H9 (cell line): ENCODE measurements around the gene SRGN. TPM values are rescaled to one million over a fixed set of nuclear protein-coding genes. Genes with fewer than 3 reads are reported as not detected.

Experiments
- DNase-seq: peaks from one replicate; pipeline ENCODE4 v3.0.0-alpha.2; 2017
- H2AFZ ChIP-seq: one replicate; pipeline ENCODE4 v1.6.1; 2013; ENCODE audit warnings: mild to moderate bottlenecking, low read length, control low read depth, moderate library complexity
- H2AK5ac ChIP-seq: 2 replicates; pipeline ENCODE4 v1.6.1; 2013; ENCODE audit warnings: low read length, control low read depth, mixed read lengths; ENCODE audit not compliant: insufficient read length
- H2BK120ac ChIP-seq: one replicate; pipeline ENCODE4 v1.6.1; 2013; ENCODE audit warnings: low read depth, mild to moderate bottlenecking, low read length, control low read depth, inconsistent platforms; ENCODE audit not compliant: poor library complexity, severe bottlenecking
- H2BK12ac ChIP-seq: 2 replicates; pipeline ENCODE4 v1.6.1; 2013; ENCODE audit warnings: low read length, control low read depth, mixed read lengths, low read depth; ENCODE audit not compliant: insufficient read length
- H2BK15ac ChIP-seq: 2 replicates; pipeline ENCODE4 v1.6.1; 2013; ENCODE audit warnings: low read depth, low read length, control low read depth
- H2BK20ac ChIP-seq: one replicate; pipeline ENCODE4 v1.6.1; 2013; ENCODE audit warnings: low read depth, mild to moderate bottlenecking, low read length, control low read depth, inconsistent platforms; ENCODE audit not compliant: poor library complexity, severe bottlenecking
- H2BK5ac ChIP-seq: 2 replicates; pipeline ENCODE4 v1.6.1; 2013; ENCODE audit warnings: low read length, control low read depth, mixed read lengths; ENCODE audit not compliant: insufficient read length
- H3K14ac ChIP-seq: 2 replicates; pipeline ENCODE4 v1.6.1; 2013; ENCODE audit warnings: low read length, control low read depth; ENCODE audit not compliant: insufficient read depth
- H3K18ac ChIP-seq: 2 replicates; pipeline ENCODE4 v1.6.1; 2013; ENCODE audit warnings: low read depth, mild to moderate bottlenecking, mixed read lengths, low read length, control low read depth; ENCODE audit not compliant: insufficient read length
- H3K23ac ChIP-seq: 2 replicates; pipeline ENCODE4 v1.6.1; 2013; ENCODE audit warnings: low read length, control low read depth, mixed read lengths, low read depth; ENCODE audit not compliant: insufficient read length
- H3K23me2 ChIP-seq: 2 replicates; pipeline ENCODE4 v1.6.1; 2013; ENCODE audit warnings: low read depth, mild to moderate bottlenecking, mixed read lengths, low read length, control low read depth; ENCODE audit not compliant: insufficient read length, poor library complexity, severe bottlenecking
- H3K27ac ChIP-seq: 2 replicates; pipeline ENCODE4 v1.5.1; 2013; ENCODE audit warnings: low read length, control low read depth, mixed read lengths, low read depth; ENCODE audit not compliant: insufficient read length
- H3K27me3 ChIP-seq: 2 replicates; pipeline ENCODE4 v1.6.1; 2013; ENCODE audit warnings: low read length, control low read depth, inconsistent platforms; ENCODE audit not compliant: insufficient read depth
- H3K4ac ChIP-seq: 2 replicates; pipeline ENCODE4 v1.6.1; 2013; ENCODE audit warnings: low read depth, mild to moderate bottlenecking, control low read depth, inconsistent platforms, low read length, moderate library complexity
- H3K4me1 ChIP-seq: 2 replicates; pipeline ENCODE4 v1.6.1; 2013; ENCODE audit warnings: low read length, control low read depth, inconsistent platforms; ENCODE audit not compliant: insufficient read depth
- H3K4me2 ChIP-seq: 2 replicates; pipeline ENCODE4 v1.6.1; 2013; ENCODE audit warnings: low read length, control low read depth, mixed read lengths; ENCODE audit not compliant: insufficient read length, insufficient read depth
- H3K56ac ChIP-seq: 2 replicates; pipeline ENCODE4 v1.6.1; 2013; ENCODE audit warnings: low read depth, mild to moderate bottlenecking, mixed read lengths, low read length, control low read depth; ENCODE audit not compliant: insufficient read length
- H3K79me1 ChIP-seq: 2 replicates; pipeline ENCODE4 v1.6.1; 2013; ENCODE audit warnings: low read depth, mild to moderate bottlenecking, moderate library complexity, low read length, control low read depth, inconsistent platforms; ENCODE audit not compliant: insufficient read depth, poor library complexity, severe bottlenecking
- H3K79me2 ChIP-seq: 2 replicates; pipeline ENCODE4 v1.6.1; 2013; ENCODE audit warnings: low read length, control low read depth, inconsistent platforms; ENCODE audit not compliant: insufficient read depth
- H3K9ac ChIP-seq: 2 replicates; pipeline ENCODE4 v1.6.1; 2013; ENCODE audit warnings: low read length, control low read depth, mixed read lengths; ENCODE audit not compliant: insufficient read length; ENCODE audit errors: extremely low read depth
- H3K9me3 ChIP-seq: one replicate; pipeline ENCODE4 v1.6.1; 2013; ENCODE audit warnings: low read depth, low read length, inconsistent platforms; ENCODE audit not compliant: control insufficient read depth
- H3T11ph ChIP-seq: one replicate; pipeline ENCODE4 v1.6.1; 2013; ENCODE audit warnings: mild to moderate bottlenecking, low read length, control low read depth, inconsistent platforms
- H4K20me1 ChIP-seq: one replicate; pipeline ENCODE4 v1.6.1; 2013; ENCODE audit not compliant: control insufficient read depth, insufficient read length, insufficient read depth
- H4K5ac ChIP-seq: 2 replicates; pipeline ENCODE4 v1.6.1; 2013; ENCODE audit warnings: low read depth, mild to moderate bottlenecking, mixed read lengths, low read length, control low read depth; ENCODE audit not compliant: insufficient read length
- H4K8ac ChIP-seq: replicated peaks from 2 replicates; pipeline ENCODE4 v1.6.1; 2013; ENCODE audit warnings: low read length, control low read depth, mixed read lengths, low read depth; ENCODE audit not compliant: insufficient read length
- H4K91ac ChIP-seq: 2 replicates; pipeline ENCODE4 v1.6.1; 2013; ENCODE audit warnings: low read depth, mild to moderate bottlenecking, moderate library complexity, mixed read lengths, low read length, control low read depth; ENCODE audit not compliant: insufficient read length
- H3K27ac Mint-ChIP-seq, 3 experiments: 2 replicates in 2 of 3; 3 replicates in 1 of 3; pipeline ENCODE4 v1.8.0; 2020 to 2021; ENCODE audit warnings: mixed read lengths in 3 of 3, mild to moderate bottlenecking in 1 of 3, moderate library complexity in 1 of 3
- H3K27me3 Mint-ChIP-seq: 2 replicates; pipeline ENCODE4 v1.8.0; 2021; ENCODE audit warnings: low read depth, mild to moderate bottlenecking, moderate library complexity, mixed read lengths
- H3K36me3 Mint-ChIP-seq, 3 experiments: 2 replicates in 2 of 3; 3 replicates in 1 of 3; pipeline ENCODE4 v1.8.0; 2020 to 2021; ENCODE audit warnings: low read depth in 3 of 3, mixed read lengths in 3 of 3; ENCODE audit not compliant: insufficient read depth in 1 of 3
- H3K4me1 Mint-ChIP-seq, 2 experiments: 2 replicates each; pipeline ENCODE4 v1.8.0; 2020; ENCODE audit warnings: mixed read lengths in 2 of 2
- H3K4me3 Mint-ChIP-seq, 2 experiments: 2 replicates in 1 of 2; 3 replicates in 1 of 2; pipeline ENCODE4 v1.8.0; 2020 to 2021; ENCODE audit warnings: mild to moderate bottlenecking in 2 of 2, mixed read lengths in 2 of 2, moderate library complexity in 1 of 2
- H3K9me3 Mint-ChIP-seq, 2 experiments: 2 replicates in 1 of 2; 3 replicates in 1 of 2; pipeline ENCODE4 v1.8.0; 2020; ENCODE audit warnings: mild to moderate bottlenecking in 2 of 2, mixed read lengths in 2 of 2, moderate library complexity in 1 of 2
- WGBS: extraction: QIAGEN DNeasy Blood & Tissue Kit; methylation state at CpG from one replicate; pipeline ENCODE4 v1.1.7; 2013; ENCODE audit warnings: missing lambda C conversion rate, low lambda C conversion rate, mixed read lengths; ENCODE audit not compliant: insufficient read length; ENCODE audit errors: extremely low coverage; 5-methylcytosine and 5-hydroxymethylcytosine counted together
- total RNA-seq: library from RNA; stranded (reverse); gene quantifications from 2 replicates; pipeline ENCODE4 v1.2.1, GENCODE V29; 2021
- TF ChIP-seq, protein P1 (sequence below): fragments of 200-600 bp; sonication (generic); conservative IDR thresholded peaks from 3 replicates; pipeline ENCODE4 v1.8.0; 2021; ENCODE audit warnings: antibody characterized with exemption, mild to moderate bottlenecking

The SRGN gene
- total RNA-seq, 1 experiment from 2014 or later: not detected

GRCh38 chr10:69142983-69143382 is 55.1 kb downstream of the SRGN start:
- Mint-ChIP-seq H3K27ac (no peak overlapping the region), H3K4me1 (no peaks in the 10 kb centered on the region)

More at GRCh38 chr10:69142983-69143382, 55.1 kb downstream of the SRGN start:
- H3K56ac ChIP-seq: no peak overlapping the region
- no peak overlapping the region for H3K4me3 Mint-ChIP-seq
- H3K9me3 Mint-ChIP-seq: no peaks in the 10 kb centered on the region
- H2BK5ac ChIP-seq: no peak overlapping the region
- H3K23me2 ChIP-seq: no peaks in the 10 kb centered on the region
- H3K18ac ChIP-seq: no peak overlapping the region
- H3K27ac ChIP-seq: no peak overlapping the region
- H3K14ac ChIP-seq: no peak overlapping the region
- H2BK120ac ChIP-seq: no peak overlapping the region
- H3K9me3 ChIP-seq: no peaks in the 10 kb centered on the region
- H3K27me3 Mint-ChIP-seq: no peaks in the 10 kb centered on the region; the same call in 1 of the 2 replicates
- no peaks in the 10 kb centered on the region; a peak in 1 of 7 replicates for H3K36me3 Mint-ChIP-seq
- no peak overlapping the region for H4K91ac ChIP-seq
- H4K5ac ChIP-seq: no peak overlapping the region
- no peak overlapping the region for H2BK12ac ChIP-seq
- no peaks in the 10 kb centered on the region for H4K20me1 ChIP-seq
- H3K23ac ChIP-seq: no peak overlapping the region
- no peak overlapping the region for H3K4ac ChIP-seq
- H3K79me1 ChIP-seq: no peaks in the 10 kb centered on the region
- no peak overlapping the region for H3T11ph ChIP-seq
- WGBS: no CpG with 5 or more reads among the region's 3 CpGs
- H2AFZ ChIP-seq: no peak overlapping the region
- H2BK20ac ChIP-seq: no peak overlapping the region
- no peak overlapping the region for H3K4me2 ChIP-seq
- DNase-seq: no peak
- no peak overlapping the region for H3K9ac ChIP-seq
- H3K27me3 ChIP-seq: no peaks in the 10 kb centered on the region
- no peaks in the 10 kb centered on the region; the same call in 1 of the 2 replicates for H3K79me2 ChIP-seq
- TF ChIP-seq, protein P1, sequence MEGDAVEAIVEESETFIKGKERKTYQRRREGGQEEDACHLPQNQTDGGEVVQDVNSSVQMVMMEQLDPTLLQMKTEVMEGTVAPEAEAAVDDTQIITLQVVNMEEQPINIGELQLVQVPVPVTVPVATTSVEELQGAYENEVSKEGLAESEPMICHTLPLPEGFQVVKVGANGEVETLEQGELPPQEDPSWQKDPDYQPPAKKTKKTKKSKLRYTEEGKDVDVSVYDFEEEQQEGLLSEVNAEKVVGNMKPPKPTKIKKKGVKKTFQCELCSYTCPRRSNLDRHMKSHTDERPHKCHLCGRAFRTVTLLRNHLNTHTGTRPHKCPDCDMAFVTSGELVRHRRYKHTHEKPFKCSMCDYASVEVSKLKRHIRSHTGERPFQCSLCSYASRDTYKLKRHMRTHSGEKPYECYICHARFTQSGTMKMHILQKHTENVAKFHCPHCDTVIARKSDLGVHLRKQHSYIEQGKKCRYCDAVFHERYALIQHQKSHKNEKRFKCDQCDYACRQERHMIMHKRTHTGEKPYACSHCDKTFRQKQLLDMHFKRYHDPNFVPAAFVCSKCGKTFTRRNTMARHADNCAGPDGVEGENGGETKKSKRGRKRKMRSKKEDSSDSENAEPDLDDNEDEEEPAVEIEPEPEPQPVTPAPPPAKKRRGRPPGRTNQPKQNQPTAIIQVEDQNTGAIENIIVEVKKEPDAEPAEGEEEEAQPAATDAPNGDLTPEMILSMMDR: no peak
- no peak overlapping the region for H2BK15ac ChIP-seq
- no peak overlapping the region for H2AK5ac ChIP-seq
- H3K4me1 ChIP-seq: no peaks in the 10 kb centered on the region
- H4K8ac ChIP-seq: no peak overlapping the region
